ENCODE measurements around the gene PRDX3.

PRDX3 gene

GRCh38 chr10:119166564-119166963 lies 12.0 kb downstream of the PRDX3 start:
- peaks cover 14% of the 10 kb centered on the region for H3K36me3 ChIP-seq (replicated peaks; ENCODE audit: insufficient read depth, low read length)
- H3K9me3 ChIP-seq (replicated peaks; ENCODE audit: insufficient read depth, low read length), result no peaks in the 10 kb centered on the region
- TF ChIP-seq EZH2phosphoT487 (IDR thresholded peaks at IDR 0.05; ENCODE audit: low read length) (no peak), CTCF (IDR thresholded peaks at IDR 0.05; ENCODE audit: low read length) (no peak), EZH2 (optimal IDR thresholded peaks at IDR 0.05; ENCODE audit: low read depth, low read length) (no peak)
- H3K79me2 ChIP-seq (ENCODE audit: low read length), result peaks cover 15% of the 10 kb centered on the region
- no peaks in the 10 kb centered on the region; the same call in 1 of the 2 replicates for H3F3A ChIP-seq (ENCODE audit: insufficient read depth, low read length)
- no peak overlapping the region for H2AFZ ChIP-seq (ENCODE audit: low read length)
- H3K9me2 ChIP-seq (replicated peaks; ENCODE audit: insufficient read depth, low read length), result no peaks in the 10 kb centered on the region
- no peak overlapping the region for H3K4me3 ChIP-seq (ENCODE audit: low read length)
- no peak for DNase-seq
- H3K9ac ChIP-seq (ENCODE audit: low read length), result no peak overlapping the region
- H3K27me3 ChIP-seq (replicated peaks; ENCODE audit: insufficient read depth, low read length), result no peaks in the 10 kb centered on the region
- no peaks in the 10 kb centered on the region for H4K20me1 ChIP-seq (ENCODE audit: insufficient read depth, low read length)
- no peak overlapping the region for H3K27ac ChIP-seq (ENCODE audit: low read length)
- peaks cover 8% of the 10 kb centered on the region for H3K4me1 ChIP-seq (ENCODE audit: low read length)
- H3K4me2 ChIP-seq (ENCODE audit: low read depth, low read length), result peak overlapping the region; percentile 97; the same call in 1 of the 2 replicates

- Histone ChIP-seq H3K27ac (ENCODE audit: low read length) (peak overlapping the region; percentile 50; the same call in 1 of the 2 replicates), H3K27me3 (replicated peaks; ENCODE audit: insufficient read depth, low read length) (no peaks in the 10 kb centered on the region), H4K20me1 (ENCODE audit: insufficient read depth, low read length) (no peaks in the 10 kb centered on the region), H3K9me3 (replicated peaks; ENCODE audit: insufficient read depth, low read length) (no peaks in the 10 kb centered on the region), H3K4me1 (ENCODE audit: low read length) (peaks cover 8% of the 10 kb centered on the region), H3K36me3 (replicated peaks; ENCODE audit: insufficient read depth, low read length) (peaks cover 11% of the 10 kb centered on the region), H3K4me3 (ENCODE audit: low read length) (peak overlapping the region; percentile 87), H3F3A (ENCODE audit: insufficient read depth, low read length) (no peaks in the 10 kb centered on the region; the same call in 1 of the 2 replicates), H3K4me2 (ENCODE audit: low read depth, low read length) (peak overlapping the region; percentile 97), H3K9ac (ENCODE audit: low read length) (peak overlapping the region; percentile 93), H2AFZ (ENCODE audit: low read length) (peak overlapping the region; percentile 100), H3K9me2 (replicated peaks; ENCODE audit: insufficient read depth, low read length) (no peaks in the 10 kb centered on the region), H3K79me2 (ENCODE audit: low read length) (peaks cover 15% of the 10 kb centered on the region)
- no peak for TF ChIP-seq EZH2phosphoT487 (IDR thresholded peaks at IDR 0.05; ENCODE audit: low read length)
- no peak for TF ChIP-seq EZH2 (optimal IDR thresholded peaks at IDR 0.05; ENCODE audit: low read depth, low read length)
- no peak for TF ChIP-seq CTCF (IDR thresholded peaks at IDR 0.05; ENCODE audit: low read length)
- no peak for DNase-seq
Observed at GRCh38 chr10:119166118-119166500, 12.5 kb downstream of the PRDX3 start.

- H3K9me2 ChIP-seq (replicated peaks; ENCODE audit: insufficient read depth, low read length), result no peaks in the 10 kb centered on the region
- H3K4me3 ChIP-seq (ENCODE audit: low read length), result peak within 1 kb of the TSS; percentile 87
- peaks cover 8% of the 10 kb centered on the region for H3K4me1 ChIP-seq (ENCODE audit: low read length)
- H3K27me3 ChIP-seq (replicated peaks; ENCODE audit: insufficient read depth, low read length), result no peaks in the 10 kb centered on the region
- peak within 1 kb of the TSS; percentile 78 for H3K27ac ChIP-seq (ENCODE audit: low read length)
- DNase-seq, result peak; percentile 80
- H3K79me2 ChIP-seq (ENCODE audit: low read length), result peaks cover 15% of the 10 kb centered on the region
- no peaks in the 10 kb centered on the region for H3K9me3 ChIP-seq (replicated peaks; ENCODE audit: insufficient read depth, low read length)
- H4K20me1 ChIP-seq (ENCODE audit: insufficient read depth, low read length), result no peaks in the 10 kb centered on the region
- no peaks in the 10 kb centered on the region; the same call in 1 of the 2 replicates for H3F3A ChIP-seq (ENCODE audit: insufficient read depth, low read length)
- peak within 1 kb of the TSS; percentile 100 for H2AFZ ChIP-seq (ENCODE audit: low read length)
- peak within 1 kb of the TSS; percentile 93 for H3K9ac ChIP-seq (ENCODE audit: low read length)
- H3K4me2 ChIP-seq (ENCODE audit: low read depth, low read length), result peak within 1 kb of the TSS; percentile 97
- peaks cover 11% of the 10 kb centered on the region for H3K36me3 ChIP-seq (replicated peaks; ENCODE audit: insufficient read depth, low read length)
- TF ChIP-seq CTCF (IDR thresholded peaks at IDR 0.05; ENCODE audit: low read length) (no peak; the same call in 1 of the 2 replicates), EZH2 (optimal IDR thresholded peaks at IDR 0.05; ENCODE audit: low read depth, low read length) (no peak), EZH2phosphoT487 (IDR thresholded peaks at IDR 0.05; ENCODE audit: low read length) (no peak)
Observed at GRCh38 chr10:119165171-119166117, 13.2 kb downstream of the PRDX3 start, which contains the start of gene SFXN4. Gene SFXN4, minus strand, starts transcription at chr10:119165714. Its CDS starts 67 bp downstream, at chr10:119165647.

Measured in MM.1S (cell line).